Panc1 (cell line): ENCODE data around the gene NYAP2. TPM values are rescaled to one million over a fixed set of nuclear protein-coding genes. Genes with fewer than 3 reads are reported as not detected.

Experiments
- ATAC-seq: fragments of 200-7000 bp; cut with Tn5 transposase; 2 replicates; pipeline ENCODE4 v1.9.1; 2020; ENCODE audit warnings: mild to moderate bottlenecking, moderate library complexity
- BruUV-seq: library from RNA; stranded (reverse); fragments of 400-500 nt; replicated peaks from 2 replicates; lab custom pipeline; 2021; lab: Mats Ljungman, UMichigan
- CTCF ChIA-PET: fragments of 300-600 bp; sonication (Branson Sonifier 250); formaldehyde crosslinking; loops from one replicate; lab custom pipeline; 2022; ENCODE audit warnings: antibody characterized with exemption; lab: Charles Lee
- POLR2A ChIA-PET: fragments of 300-600 bp; sonication (Branson Sonifier 250); formaldehyde crosslinking; loops from one replicate; lab custom pipeline; 2022; ENCODE audit warnings: antibody characterized with exemption; lab: Charles Lee
- DNase-seq: peaks from one replicate; pipeline ENCODE4 v3.0.0-alpha.2; 2010; ENCODE audit warnings: low read depth, low spot score
- H3K27ac ChIP-seq: 2 replicates; pipeline ENCODE4 v1.5.1; 2011; ENCODE audit warnings: mild to moderate bottlenecking, low read length, inconsistent platforms
- H3K27me3 ChIP-seq: fragments of 200-500 bp; sonication (Bioruptor generic); 2 replicates; pipeline ENCODE4 v1.6.0; 2014; ENCODE audit warnings: low read length, inconsistent platforms; ENCODE audit not compliant: control insufficient read depth, insufficient read depth
- H3K36me3 ChIP-seq: fragments of 200-500 bp; sonication (Bioruptor generic); 2 replicates; pipeline ENCODE4 v1.5.1; 2014; ENCODE audit warnings: inconsistent platforms, mild to moderate bottlenecking, low read length, moderate library complexity; ENCODE audit not compliant: control insufficient read depth, insufficient read depth
- H3K4me1 ChIP-seq: 2 replicates; pipeline ENCODE4 v1.5.1; 2011; ENCODE audit warnings: inconsistent platforms, mild to moderate bottlenecking, low read length, moderate library complexity; ENCODE audit not compliant: control insufficient read depth, insufficient read depth
- H3K4me3 ChIP-seq, 2 experiments: 2 replicates each; pipeline ENCODE4 v1.5.1; 2011 to 2012; ENCODE audit warnings: low read depth in 2 of 2, low read length in 2 of 2, mild to moderate bottlenecking in 2 of 2, inconsistent platforms in 1 of 2, moderate library complexity in 1 of 2
- H3K9me3 ChIP-seq: fragments of 200-500 bp; sonication (Bioruptor generic); 2 replicates; pipeline ENCODE4 v1.5.1; 2014; ENCODE audit warnings: low read depth, mild to moderate bottlenecking, inconsistent platforms, low read length, moderate library complexity; ENCODE audit not compliant: control insufficient read depth, insufficient read depth
- POLR2AphosphoS5 ChIP-seq: IDR thresholded peaks from 2 replicates; pipeline ENCODE4 v1.6.1; 2012; ENCODE audit warnings: mild to moderate bottlenecking, low read depth, low read length, moderate library complexity
- SIN3A ChIP-seq: IDR thresholded peaks from 2 replicates; pipeline ENCODE4 v1.6.1; 2012; ENCODE audit warnings: low read depth, mild to moderate bottlenecking, low read length, moderate library complexity, borderline replicate concordance; ENCODE audit not compliant: insufficient read depth
- TCF7L2 ChIP-seq: IDR thresholded peaks from 2 replicates; pipeline ENCODE4 v1.6.1; 2011; ENCODE audit warnings: mild to moderate bottlenecking, low read depth, low read length, inconsistent platforms
- in situ Hi-C: cut with HindIII; loops from 2 replicates; pipeline ENCODE4 v1.10.0; 2016; ENCODE audit warnings: low sequenced_read_pairs, low pct_unique_long_range_greater_than_20kb
- intact Hi-C: fragments of 100-400 bp; cut with micrococcal nuclease; formaldehyde crosslinking; loops from one replicate; pipeline ENCODE4 v1.10.0; 2022; ENCODE audit not compliant: unreplicated experiment
- total RNA-seq: library from RNA; stranded (reverse); gene quantifications from one replicate; pipeline ENCODE4 v1.2.1, GENCODE V29; 2021; ENCODE audit not compliant: unreplicated experiment
- TF ChIP-seq, protein P1 (sequence below), 2 experiments: IDR thresholded peaks; 2 replicates each; pipeline ENCODE4 v1.6.1; 2011 to 2012; ENCODE audit warnings: low read depth in 2 of 2, control low read depth in 1 of 2, low read length in 1 of 2, mild to moderate bottlenecking in 1 of 2, moderate library complexity in 1 of 2; ENCODE audit not compliant: insufficient read depth in 1 of 2
- TF ChIP-seq, protein P2 (sequence below): fragments of 450-650 bp; IDR thresholded peaks from 2 replicates; pipeline ENCODE4 v1.5.1; 2017; ENCODE audit warnings: mild to moderate bottlenecking

NYAP2 gene
- total RNA-seq, 1 experiment from 2014 or later: not detected

DNA sequence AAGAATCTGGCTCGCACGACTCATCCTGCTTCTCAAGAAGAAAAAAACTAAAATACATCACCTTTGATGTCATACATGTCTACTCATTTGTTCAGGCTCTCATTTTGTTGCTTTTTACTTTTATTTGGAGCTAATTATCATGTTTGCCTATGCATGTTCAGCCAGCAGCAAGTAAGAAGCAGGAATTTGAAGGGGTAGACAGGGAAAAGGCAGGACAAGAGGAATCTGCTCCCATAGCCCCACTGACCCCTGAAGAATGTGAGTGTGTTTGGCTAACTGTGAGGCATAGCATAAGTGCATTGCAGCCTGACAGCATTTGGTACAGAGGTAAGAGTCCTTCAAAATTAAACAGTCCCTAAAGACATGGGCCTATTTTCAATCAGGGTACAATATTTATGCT lies 72.7 kb downstream of the NYAP2 start:
- Histone ChIP-seq H3K27ac (no peak overlapping the region), H3K4me3 (no peak overlapping the region), H3K9me3 (no peaks in the 10 kb centered on the region), H3K36me3 (no peaks in the 10 kb centered on the region), H3K4me1 (no peaks in the 10 kb centered on the region), H3K27me3 (no peaks in the 10 kb centered on the region)
- POLR2A ChIA-PET: no interaction called here
- intact Hi-C loops: no loop called here
- ATAC-seq (no peak), DNase-seq (no peak)
- CTCF ChIA-PET: no interaction called here
- in situ Hi-C loops: no loop called here
- TF ChIP-seq, protein P1, sequence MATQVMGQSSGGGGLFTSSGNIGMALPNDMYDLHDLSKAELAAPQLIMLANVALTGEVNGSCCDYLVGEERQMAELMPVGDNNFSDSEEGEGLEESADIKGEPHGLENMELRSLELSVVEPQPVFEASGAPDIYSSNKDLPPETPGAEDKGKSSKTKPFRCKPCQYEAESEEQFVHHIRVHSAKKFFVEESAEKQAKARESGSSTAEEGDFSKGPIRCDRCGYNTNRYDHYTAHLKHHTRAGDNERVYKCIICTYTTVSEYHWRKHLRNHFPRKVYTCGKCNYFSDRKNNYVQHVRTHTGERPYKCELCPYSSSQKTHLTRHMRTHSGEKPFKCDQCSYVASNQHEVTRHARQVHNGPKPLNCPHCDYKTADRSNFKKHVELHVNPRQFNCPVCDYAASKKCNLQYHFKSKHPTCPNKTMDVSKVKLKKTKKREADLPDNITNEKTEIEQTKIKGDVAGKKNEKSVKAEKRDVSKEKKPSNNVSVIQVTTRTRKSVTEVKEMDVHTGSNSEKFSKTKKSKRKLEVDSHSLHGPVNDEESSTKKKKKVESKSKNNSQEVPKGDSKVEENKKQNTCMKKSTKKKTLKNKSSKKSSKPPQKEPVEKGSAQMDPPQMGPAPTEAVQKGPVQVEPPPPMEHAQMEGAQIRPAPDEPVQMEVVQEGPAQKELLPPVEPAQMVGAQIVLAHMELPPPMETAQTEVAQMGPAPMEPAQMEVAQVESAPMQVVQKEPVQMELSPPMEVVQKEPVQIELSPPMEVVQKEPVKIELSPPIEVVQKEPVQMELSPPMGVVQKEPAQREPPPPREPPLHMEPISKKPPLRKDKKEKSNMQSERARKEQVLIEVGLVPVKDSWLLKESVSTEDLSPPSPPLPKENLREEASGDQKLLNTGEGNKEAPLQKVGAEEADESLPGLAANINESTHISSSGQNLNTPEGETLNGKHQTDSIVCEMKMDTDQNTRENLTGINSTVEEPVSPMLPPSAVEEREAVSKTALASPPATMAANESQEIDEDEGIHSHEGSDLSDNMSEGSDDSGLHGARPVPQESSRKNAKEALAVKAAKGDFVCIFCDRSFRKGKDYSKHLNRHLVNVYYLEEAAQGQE (IDR thresholded peaks at IDR 0.05; ENCODE audit: insufficient read depth in 1 of 2, low read depth in 2 of 2, low read length in 1 of 2): no peak
- TF ChIP-seq, protein P2, sequence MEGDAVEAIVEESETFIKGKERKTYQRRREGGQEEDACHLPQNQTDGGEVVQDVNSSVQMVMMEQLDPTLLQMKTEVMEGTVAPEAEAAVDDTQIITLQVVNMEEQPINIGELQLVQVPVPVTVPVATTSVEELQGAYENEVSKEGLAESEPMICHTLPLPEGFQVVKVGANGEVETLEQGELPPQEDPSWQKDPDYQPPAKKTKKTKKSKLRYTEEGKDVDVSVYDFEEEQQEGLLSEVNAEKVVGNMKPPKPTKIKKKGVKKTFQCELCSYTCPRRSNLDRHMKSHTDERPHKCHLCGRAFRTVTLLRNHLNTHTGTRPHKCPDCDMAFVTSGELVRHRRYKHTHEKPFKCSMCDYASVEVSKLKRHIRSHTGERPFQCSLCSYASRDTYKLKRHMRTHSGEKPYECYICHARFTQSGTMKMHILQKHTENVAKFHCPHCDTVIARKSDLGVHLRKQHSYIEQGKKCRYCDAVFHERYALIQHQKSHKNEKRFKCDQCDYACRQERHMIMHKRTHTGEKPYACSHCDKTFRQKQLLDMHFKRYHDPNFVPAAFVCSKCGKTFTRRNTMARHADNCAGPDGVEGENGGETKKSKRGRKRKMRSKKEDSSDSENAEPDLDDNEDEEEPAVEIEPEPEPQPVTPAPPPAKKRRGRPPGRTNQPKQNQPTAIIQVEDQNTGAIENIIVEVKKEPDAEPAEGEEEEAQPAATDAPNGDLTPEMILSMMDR: no peak
- TF ChIP-seq SIN3A (no peak), TCF7L2 (no peak), POLR2AphosphoS5 (no peak)
- no TSS peak for BruUV-seq

DNA sequence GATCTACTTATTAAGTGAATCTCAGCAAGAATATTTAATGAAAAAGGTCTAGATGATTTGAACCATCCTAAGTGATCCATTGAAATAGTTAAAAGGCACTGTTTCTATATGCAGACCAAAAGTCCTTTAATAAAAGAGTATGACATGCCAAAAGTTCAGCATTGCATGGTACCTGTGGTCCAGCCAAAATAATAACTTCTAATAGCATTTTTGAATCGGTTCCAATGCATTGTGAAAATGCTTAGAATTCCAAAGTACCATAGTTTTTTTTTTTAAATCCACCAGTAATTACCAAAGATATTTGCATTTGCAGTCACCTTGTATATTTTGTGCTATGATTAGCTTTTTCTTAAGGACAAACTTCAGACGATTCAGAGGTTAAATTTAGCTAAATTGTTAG lies 79.9 kb downstream of the NYAP2 start:
- Histone ChIP-seq H3K27me3 (no peaks in the 10 kb centered on the region), H3K4me3 (no peak overlapping the region), H3K36me3 (no peaks in the 10 kb centered on the region), H3K27ac (no peak overlapping the region), H3K4me1 (no peaks in the 10 kb centered on the region), H3K9me3 (no peaks in the 10 kb centered on the region)
- no peak for TF ChIP-seq POLR2AphosphoS5
- no peak for TF ChIP-seq TCF7L2
- TF ChIP-seq SIN3A: no peak
- TF ChIP-seq, protein P2: no peak
- TF ChIP-seq, protein P1 (IDR thresholded peaks at IDR 0.05; ENCODE audit: insufficient read depth in 1 of 2, low read depth in 2 of 2, low read length in 1 of 2): no peak
- POLR2A ChIA-PET: no interaction called here
- ATAC-seq: no peak
- no peak for DNase-seq
- in situ Hi-C loops: no loop called here
- CTCF ChIA-PET: no interaction called here
- intact Hi-C loops: no loop called here
- BruUV-seq: no TSS peak
